Naive thymus-derived CD4-positive, alpha-beta T cell (primary cell): ENCODE measurements around the gene TNFRSF1A. TPM values are rescaled to one million over a fixed set of nuclear protein-coding genes. Genes with fewer than 3 reads are reported as not detected.

Source experiments
- polyA plus RNA-seq, 2 donors: library from polyadenylated mRNA; unstranded; fragments of 300-500 nt; fragmentation: Illumina TruSeq; gene quantifications; one replicate each; pipeline ENCODE4 v1.2.3, GENCODE V29; 2021
- total RNA-seq, 6 experiments: library from RNA in 5 of 6; stranded (reverse) in 5 of 6; gene quantifications; 1 replicate in 5 of 6; 2 replicates in 1 of 6; pipeline ENCODE4 v1.2.3 and lab custom pipeline; 2021 to 2026

Gene TNFRSF1A
- total and polyA plus RNA-seq, 7 experiments from 2014 or later: 24.1 to 99.4 (median 57.4) TPM

Other genes starting within 250 kb of the TNFRSF1A start
- gene VWF, start 217.4 kb downstream of the TNFRSF1A start, total RNA-seq: under 1 TPM in 3 of 5 experiments, not detected in 2; 0.21 to 0.34 (median 0.32) TPM
- not detected for gene VWF, start 217.4 kb downstream of the TNFRSF1A start, polyA plus RNA-seq
- 10 to 100 TPM in 1 of 5 experiments, 1 to 10 TPM in 4; 3.8 to 19.3 (median 7.5) TPM for gene CD9, start 141.7 kb downstream of the TNFRSF1A start, total RNA-seq
- gene CD9, start 141.7 kb downstream of the TNFRSF1A start, polyA plus RNA-seq: 10 to 100 TPM; 12.0 to 15.5 TPM
- gene PLEKHG6, start 31.4 kb downstream of the TNFRSF1A start, total RNA-seq: not detected
- 1 to 10 TPM in 1 of 2 donors, under 1 TPM in 1; 0.15 to 1.3 TPM for gene PLEKHG6, start 31.4 kb downstream of the TNFRSF1A start, polyA plus RNA-seq
- gene SCNN1A, start 33.5 kb upstream of the TNFRSF1A start, total RNA-seq: 1 to 10 TPM in 4 of 5 experiments, under 1 TPM in 1; 0.22 to 5.3 (median 3.6) TPM
- gene SCNN1A, start 33.5 kb upstream of the TNFRSF1A start, polyA plus RNA-seq: 1 to 10 TPM in 1 of 2 donors, under 1 TPM in 1; 0.84 to 1.2 TPM
- gene LTBR, start 42.1 kb upstream of the TNFRSF1A start, total RNA-seq: 10 to 100 TPM in 1 of 5 experiments, 1 to 10 TPM in 3, under 1 TPM in 1; 0.34 to 25.2 (median 2.2) TPM
- gene LTBR, start 42.1 kb upstream of the TNFRSF1A start, polyA plus RNA-seq: not detected
- gene CD27, start 102.9 kb upstream of the TNFRSF1A start, total RNA-seq: 100 to 1,000 TPM in 4 of 5 experiments, 10 to 100 TPM in 1; 74.1 to 217 (median 130) TPM
- 100 to 1,000 TPM; 560 to 590 TPM for gene CD27, start 102.9 kb upstream of the TNFRSF1A start, polyA plus RNA-seq
- 10 to 100 TPM; 23.0 to 65.4 (median 52.9) TPM for gene TAPBPL, start 110.0 kb upstream of the TNFRSF1A start, total RNA-seq
- 100 to 1,000 TPM in 1 of 2 donors, 10 to 100 TPM in 1; 48.7 to 104 TPM for gene TAPBPL, start 110.0 kb upstream of the TNFRSF1A start, polyA plus RNA-seq
- 100 to 1,000 TPM in 2 of 5 experiments, 10 to 100 TPM in 3; 38.7 to 123 (median 47.9) TPM for gene VAMP1, start 128.6 kb upstream of the TNFRSF1A start, total RNA-seq
- gene VAMP1, start 128.6 kb upstream of the TNFRSF1A start, polyA plus RNA-seq: 10 to 100 TPM; 10.9 to 14.0 TPM
- 100 to 1,000 TPM in 1 of 5 experiments, 10 to 100 TPM in 4; 22.5 to 208 (median 80.9) TPM for gene MRPL51, start 151.2 kb upstream of the TNFRSF1A start, total RNA-seq
- 100 to 1,000 TPM; 204 to 220 TPM for gene MRPL51, start 151.2 kb upstream of the TNFRSF1A start, polyA plus RNA-seq
- gene NCAPD2, start 152.0 kb upstream of the TNFRSF1A start, total RNA-seq: 100 to 1,000 TPM in 1 of 5 experiments, 10 to 100 TPM in 4; 30.3 to 121 (median 38.4) TPM
- 10 to 100 TPM; 24.4 to 46.7 TPM for gene NCAPD2, start 152.0 kb upstream of the TNFRSF1A start, polyA plus RNA-seq
- gene GAPDH, start 192.4 kb upstream of the TNFRSF1A start, total RNA-seq: 1,000 to 10,000 TPM in 1 of 5 experiments, 100 to 1,000 TPM in 4; 330 to 4,503 (median 379) TPM
- 1,000 to 10,000 TPM; 1,202 to 1,413 TPM for gene GAPDH, start 192.4 kb upstream of the TNFRSF1A start, polyA plus RNA-seq
- 10 to 100 TPM; 28.2 to 55.9 (median 45.9) TPM for gene IFFO1, start 214.0 kb upstream of the TNFRSF1A start, total RNA-seq
- 10 to 100 TPM in 1 of 2 donors, 1 to 10 TPM in 1; 5.4 to 11.4 TPM for gene IFFO1, start 214.0 kb upstream of the TNFRSF1A start, polyA plus RNA-seq
- 100 to 1,000 TPM in 1 of 5 experiments, 10 to 100 TPM in 4; 74.4 to 102 (median 87.6) TPM for gene NOP2, start 226.2 kb upstream of the TNFRSF1A start, total RNA-seq
- gene NOP2, start 226.2 kb upstream of the TNFRSF1A start, polyA plus RNA-seq: 10 to 100 TPM; 24.2 to 53.7 TPM